Keratinocyte (primary cell): ENCODE results near the gene OSMR. TPM values are rescaled to one million over a fixed set of nuclear protein-coding genes. Genes with fewer than 3 reads are reported as not detected.
A peak's percentile ranks its signal among the peaks of the same experiment; 100 is the strongest.

Source experiments
- DNase-seq: peaks from one replicate; pipeline ENCODE4 v3.0.0-alpha.2; 2011; ENCODE audit warnings: low read depth, missing footprints, low spot score
- FAIRE-seq: peaks from 2 replicates; lab custom pipeline; 2011; peaks lifted over from hg19 to GRCh38; lab: Jason Lieb, UNC
- H2AFZ ChIP-seq: 2 replicates; pipeline ENCODE4 v1.6.0; 2012; ENCODE audit warnings: low read length, control low read depth, inconsistent platforms; ENCODE audit not compliant: control insufficient read depth
- H3K27ac ChIP-seq: 2 replicates; pipeline ENCODE4 v1.5.1; 2011; ENCODE audit warnings: low read length; ENCODE audit not compliant: control insufficient read depth, insufficient read depth
- H3K27me3 ChIP-seq: 3 replicates; pipeline ENCODE4 v1.6.0; 2011; ENCODE audit warnings: low read length; ENCODE audit not compliant: control insufficient read depth, insufficient read depth; ENCODE audit errors: extremely low read depth
- H3K36me3 ChIP-seq, 2 experiments: 2 replicates in 1 of 2; 3 replicates in 1 of 2; pipeline ENCODE4 v1.5.1; 2011; ENCODE audit warnings: low read length in 2 of 2, mild to moderate bottlenecking in 1 of 2; ENCODE audit not compliant: control insufficient read depth in 2 of 2, insufficient read depth in 2 of 2; ENCODE audit errors: extremely low read depth in 1 of 2
- H3K4me1 ChIP-seq: 3 replicates; pipeline ENCODE4 v1.5.1; 2011; ENCODE audit warnings: low read length; ENCODE audit not compliant: control insufficient read depth, insufficient read depth; ENCODE audit errors: extremely low read depth
- H3K4me2 ChIP-seq: 3 replicates; pipeline ENCODE4 v1.6.0; 2011; ENCODE audit warnings: low read depth, low read length; ENCODE audit not compliant: control insufficient read depth, insufficient read depth; ENCODE audit errors: extremely low read depth
- H3K4me3 ChIP-seq, 3 experiments: fragments of 200-600 bp in 1 of 3; sonication (generic) in 1 of 3; 2 replicates in 2 of 3; 3 replicates in 1 of 3; pipeline ENCODE4 v1.5.1; 2011 to 2016; ENCODE audit warnings: low read length in 3 of 3, mild to moderate bottlenecking in 3 of 3, control low read depth in 2 of 3, inconsistent platforms in 1 of 3, low read depth in 1 of 3, mixed read lengths in 1 of 3, mixed run types in 1 of 3, moderate library complexity in 1 of 3; ENCODE audit not compliant: control insufficient read depth in 2 of 3, insufficient read depth in 2 of 3; ENCODE audit errors: extremely low read depth in 1 of 3
- H3K79me2 ChIP-seq: 2 replicates; pipeline ENCODE4 v1.6.0; 2012; ENCODE audit warnings: low read length; ENCODE audit not compliant: control insufficient read depth, insufficient read depth
- H3K9ac ChIP-seq: 3 replicates; pipeline ENCODE4 v1.6.0; 2011; ENCODE audit warnings: low read length; ENCODE audit not compliant: control insufficient read depth, insufficient read depth; ENCODE audit errors: extremely low read depth
- H3K9me1 ChIP-seq: 3 replicates; pipeline ENCODE4 v1.6.0; 2011; ENCODE audit warnings: low read length; ENCODE audit not compliant: control insufficient read depth, insufficient read depth; ENCODE audit errors: extremely low read depth
- H3K9me3 ChIP-seq: 2 replicates; pipeline ENCODE4 v1.5.1; 2012; ENCODE audit warnings: low read depth, low read length; ENCODE audit not compliant: control insufficient read depth
- H4K20me1 ChIP-seq: 3 replicates; pipeline ENCODE4 v1.6.0; 2011; ENCODE audit warnings: low read length; ENCODE audit not compliant: control insufficient read depth, insufficient read depth; ENCODE audit errors: extremely low read depth
- CTCF ChIP-seq, 3 experiments: IDR thresholded peaks in 1 of 3; conservative IDR thresholded peaks in 1 of 3; optimal IDR thresholded peaks in 1 of 3; 2 replicates in 2 of 3; 3 replicates in 1 of 3; pipeline versions ENCODE3 to v1.5.1; 2011; ENCODE audit warnings: low read length in 3 of 3, mild to moderate bottlenecking in 3 of 3, moderate library complexity in 2 of 3, control low read depth in 1 of 3, inconsistent platforms in 1 of 3; ENCODE audit not compliant: insufficient read depth in 2 of 3; ENCODE audit errors: extremely low read depth in 1 of 3
- EZH2 ChIP-seq: IDR thresholded peaks from one replicate; pipeline ENCODE4 v1.6.1; 2012; ENCODE audit warnings: inconsistent platforms, mild to moderate bottlenecking, low read length, moderate library complexity
- dilution Hi-C: fragments of 300-500 bp; cut with MboI; formaldehyde crosslinking; loops from one replicate; pipeline ENCODE4 v1.7.0; 2020; ENCODE audit warnings: low sequenced_read_pairs; ENCODE audit not compliant: extremely low pct_ligation_motif_present
- polyA plus RNA-seq, 5 experiments: library from polyadenylated mRNA; depleted of rRNA in 3 of 5; stranded (reverse) in 3 of 5; stranded (forward) in 1 of 5; unstranded in 1 of 5; fragments of >200 nt; gene quantifications; 1 replicate in 1 of 5; 2 replicates in 3 of 5; 3 replicates in 1 of 5; pipeline versions ENCODE4 v1.2.1 to v1.2.3, GENCODE V29; 2011 to 2012; ENCODE audit warnings: missing spikeins in 2 of 5, low read depth in 1 of 5, low replicate concordance in 1 of 5

Gene OSMR
- polyA plus RNA-seq, 1 donor (not counting 4 experiments of a cell fraction or from before 2014, with no cell fraction given): 43.8 TPM

GRCh38 chr5:38831909-38832308, 13.9 kb upstream of the OSMR start:
- Histone ChIP-seq H3K27me3 (no peaks in the 10 kb centered on the region), H3K4me2 (peak overlapping the region; percentile 75), H3K36me3 (peaks cover 0 to 4% of the 10 kb centered on the region in 2 experiments), H3K27ac (peak overlapping the region; percentile 84), H3K4me3 (no peak overlapping the region), H4K20me1 (peaks cover 2% of the 10 kb centered on the region), H3K9me3 (peaks cover 2% of the 10 kb centered on the region), H3K4me1 (peaks cover 44% of the 10 kb centered on the region), H2AFZ (no peak overlapping the region), H3K9me1 (no peaks in the 10 kb centered on the region), H3K9ac (peak overlapping the region; percentile 53), H3K79me2 (peaks cover 11% of the 10 kb centered on the region)
- FAIRE-seq (no peak), DNase-seq (no peak)
- dilution Hi-C loops: no loop called here
- TF ChIP-seq EZH2 (no peak), CTCF (optimal IDR thresholded peaks at IDR 0.05 in 1 of 3, IDR thresholded peaks at IDR 0.05 in 1 of 3, conservative IDR thresholded peaks at IDR 0.05 in 1 of 3; ENCODE audit: extremely low read depth in 1 of 3, insufficient read depth in 2 of 3, low read length in 3 of 3) (peak; percentile 26 to 63 (median 47))

DNA sequence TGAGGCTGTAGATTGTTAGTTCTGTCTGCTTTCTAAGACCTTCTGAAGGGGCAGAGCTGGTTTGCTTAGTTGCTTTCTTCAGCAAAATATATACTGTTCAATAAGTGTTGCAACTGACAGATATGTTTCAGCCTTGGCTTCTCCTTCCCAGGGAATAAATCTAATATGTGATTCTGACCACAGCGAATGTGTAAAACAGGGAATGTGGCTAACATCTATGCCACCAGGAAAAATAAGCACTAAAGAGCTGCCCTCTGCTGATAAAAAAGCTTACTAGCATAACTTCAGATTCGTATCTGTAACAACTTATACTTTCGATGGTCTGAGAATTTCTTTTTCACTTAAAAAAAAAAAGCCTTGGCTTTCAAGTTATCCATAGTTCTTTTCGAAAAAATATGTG, 13.0 kb upstream of the OSMR start:
- Histone ChIP-seq H3K79me2 (peaks cover 11% of the 10 kb centered on the region), H3K27me3 (no peaks in the 10 kb centered on the region), H2AFZ (no peak overlapping the region), H3K4me2 (no peak overlapping the region), H4K20me1 (peaks cover 2% of the 10 kb centered on the region), H3K9ac (no peak overlapping the region), H3K27ac (no peak overlapping the region), H3K4me3 (no peak overlapping the region), H3K9me3 (no peaks in the 10 kb centered on the region), H3K4me1 (peaks cover 43% of the 10 kb centered on the region), H3K36me3 (peaks cover 0 to 5% of the 10 kb centered on the region in 2 experiments), H3K9me1 (no peaks in the 10 kb centered on the region)
- DNase-seq (no peak), FAIRE-seq (no peak)
- dilution Hi-C loops: no loop called here
- no peak for TF ChIP-seq CTCF (optimal IDR thresholded peaks at IDR 0.05 in 1 of 3, IDR thresholded peaks at IDR 0.05 in 1 of 3, conservative IDR thresholded peaks at IDR 0.05 in 1 of 3; ENCODE audit: extremely low read depth in 1 of 3, insufficient read depth in 2 of 3, low read length in 3 of 3)
- no peak for TF ChIP-seq EZH2
